Panc1 (cell line): ENCODE data around the gene HSPA2. TPM values are rescaled to one million over a fixed set of nuclear protein-coding genes. Genes with fewer than 3 reads are reported as not detected.

Source experiments
- ATAC-seq: fragments of 200-7000 bp; cut with Tn5 transposase; 2 replicates; pipeline ENCODE4 v1.9.1; 2020; ENCODE audit warnings: mild to moderate bottlenecking, moderate library complexity
- BruUV-seq: library from RNA; stranded (reverse); fragments of 400-500 nt; replicated peaks from 2 replicates; lab custom pipeline; 2021; lab: Mats Ljungman, UMichigan
- CTCF ChIA-PET: fragments of 300-600 bp; sonication (Branson Sonifier 250); formaldehyde crosslinking; loops from one replicate; lab custom pipeline; 2022; ENCODE audit warnings: antibody characterized with exemption; lab: Charles Lee
- POLR2A ChIA-PET: fragments of 300-600 bp; sonication (Branson Sonifier 250); formaldehyde crosslinking; loops from one replicate; lab custom pipeline; 2022; ENCODE audit warnings: antibody characterized with exemption; lab: Charles Lee
- DNase-seq: peaks from one replicate; pipeline ENCODE4 v3.0.0-alpha.2; 2010; ENCODE audit warnings: low read depth, low spot score
- H3K27ac ChIP-seq: 2 replicates; pipeline ENCODE4 v1.5.1; 2011; ENCODE audit warnings: mild to moderate bottlenecking, low read length, inconsistent platforms
- H3K27me3 ChIP-seq: fragments of 200-500 bp; sonication (Bioruptor generic); 2 replicates; pipeline ENCODE4 v1.6.0; 2014; ENCODE audit warnings: low read length, inconsistent platforms; ENCODE audit not compliant: control insufficient read depth, insufficient read depth
- H3K36me3 ChIP-seq: fragments of 200-500 bp; sonication (Bioruptor generic); 2 replicates; pipeline ENCODE4 v1.5.1; 2014; ENCODE audit warnings: inconsistent platforms, mild to moderate bottlenecking, low read length, moderate library complexity; ENCODE audit not compliant: control insufficient read depth, insufficient read depth
- H3K4me1 ChIP-seq: 2 replicates; pipeline ENCODE4 v1.5.1; 2011; ENCODE audit warnings: inconsistent platforms, mild to moderate bottlenecking, low read length, moderate library complexity; ENCODE audit not compliant: control insufficient read depth, insufficient read depth
- H3K4me3 ChIP-seq, 2 experiments: 2 replicates each; pipeline ENCODE4 v1.5.1; 2011 to 2012; ENCODE audit warnings: low read depth in 2 of 2, low read length in 2 of 2, mild to moderate bottlenecking in 2 of 2, inconsistent platforms in 1 of 2, moderate library complexity in 1 of 2
- H3K9me3 ChIP-seq: fragments of 200-500 bp; sonication (Bioruptor generic); 2 replicates; pipeline ENCODE4 v1.5.1; 2014; ENCODE audit warnings: low read depth, mild to moderate bottlenecking, inconsistent platforms, low read length, moderate library complexity; ENCODE audit not compliant: control insufficient read depth, insufficient read depth
- POLR2AphosphoS5 ChIP-seq: IDR thresholded peaks from 2 replicates; pipeline ENCODE4 v1.6.1; 2012; ENCODE audit warnings: mild to moderate bottlenecking, low read depth, low read length, moderate library complexity
- REST ChIP-seq, 2 experiments: IDR thresholded peaks; 2 replicates each; pipeline ENCODE4 v1.6.1; 2011 to 2012; ENCODE audit warnings: low read depth in 2 of 2, control low read depth in 1 of 2, low read length in 1 of 2, mild to moderate bottlenecking in 1 of 2, moderate library complexity in 1 of 2; ENCODE audit not compliant: insufficient read depth in 1 of 2
- SIN3A ChIP-seq: IDR thresholded peaks from 2 replicates; pipeline ENCODE4 v1.6.1; 2012; ENCODE audit warnings: low read depth, mild to moderate bottlenecking, low read length, moderate library complexity, borderline replicate concordance; ENCODE audit not compliant: insufficient read depth
- TCF7L2 ChIP-seq: IDR thresholded peaks from 2 replicates; pipeline ENCODE4 v1.6.1; 2011; ENCODE audit warnings: mild to moderate bottlenecking, low read depth, low read length, inconsistent platforms
- in situ Hi-C: cut with HindIII; loops from 2 replicates; pipeline ENCODE4 v1.10.0; 2016; ENCODE audit warnings: low sequenced_read_pairs, low pct_unique_long_range_greater_than_20kb
- intact Hi-C: fragments of 100-400 bp; cut with micrococcal nuclease; formaldehyde crosslinking; loops from one replicate; pipeline ENCODE4 v1.10.0; 2022; ENCODE audit not compliant: unreplicated experiment
- total RNA-seq: library from RNA; stranded (reverse); gene quantifications from one replicate; pipeline ENCODE4 v1.2.1, GENCODE V29; 2021; ENCODE audit not compliant: unreplicated experiment
- TF ChIP-seq, protein P1 (sequence below): fragments of 450-650 bp; IDR thresholded peaks from 2 replicates; pipeline ENCODE4 v1.5.1; 2017; ENCODE audit warnings: mild to moderate bottlenecking

The HSPA2 gene
- total RNA-seq, 1 experiment from 2014 or later: 7.7 TPM

GRCh38 chr14:64561631-64562030, 21.1 kb downstream of the HSPA2 start:
- no peaks in the 10 kb centered on the region for H3K9me3 ChIP-seq
- POLR2A ChIA-PET: no interaction called here
- no peaks in the 10 kb centered on the region; the same call in 1 of the 2 replicates for H3K4me1 ChIP-seq
- CTCF ChIA-PET: no interaction called here
- in situ Hi-C loops (no loop called here), intact Hi-C loops (no loop called here)
- no TSS peak for BruUV-seq
- H3K27me3 ChIP-seq: no peaks in the 10 kb centered on the region
- H3K36me3 ChIP-seq: no peaks in the 10 kb centered on the region
- ATAC-seq (no peak), DNase-seq (no peak)
- no peak overlapping the region for H3K4me3 ChIP-seq
- H3K27ac ChIP-seq: no peak overlapping the region
- TF ChIP-seq, protein P1, sequence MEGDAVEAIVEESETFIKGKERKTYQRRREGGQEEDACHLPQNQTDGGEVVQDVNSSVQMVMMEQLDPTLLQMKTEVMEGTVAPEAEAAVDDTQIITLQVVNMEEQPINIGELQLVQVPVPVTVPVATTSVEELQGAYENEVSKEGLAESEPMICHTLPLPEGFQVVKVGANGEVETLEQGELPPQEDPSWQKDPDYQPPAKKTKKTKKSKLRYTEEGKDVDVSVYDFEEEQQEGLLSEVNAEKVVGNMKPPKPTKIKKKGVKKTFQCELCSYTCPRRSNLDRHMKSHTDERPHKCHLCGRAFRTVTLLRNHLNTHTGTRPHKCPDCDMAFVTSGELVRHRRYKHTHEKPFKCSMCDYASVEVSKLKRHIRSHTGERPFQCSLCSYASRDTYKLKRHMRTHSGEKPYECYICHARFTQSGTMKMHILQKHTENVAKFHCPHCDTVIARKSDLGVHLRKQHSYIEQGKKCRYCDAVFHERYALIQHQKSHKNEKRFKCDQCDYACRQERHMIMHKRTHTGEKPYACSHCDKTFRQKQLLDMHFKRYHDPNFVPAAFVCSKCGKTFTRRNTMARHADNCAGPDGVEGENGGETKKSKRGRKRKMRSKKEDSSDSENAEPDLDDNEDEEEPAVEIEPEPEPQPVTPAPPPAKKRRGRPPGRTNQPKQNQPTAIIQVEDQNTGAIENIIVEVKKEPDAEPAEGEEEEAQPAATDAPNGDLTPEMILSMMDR: no peak
- TF ChIP-seq TCF7L2 (no peak), SIN3A (no peak), REST (IDR thresholded peaks at IDR 0.05; ENCODE audit: insufficient read depth in 1 of 2, low read depth in 2 of 2, low read length in 1 of 2) (no peak), POLR2AphosphoS5 (no peak)

DNA sequence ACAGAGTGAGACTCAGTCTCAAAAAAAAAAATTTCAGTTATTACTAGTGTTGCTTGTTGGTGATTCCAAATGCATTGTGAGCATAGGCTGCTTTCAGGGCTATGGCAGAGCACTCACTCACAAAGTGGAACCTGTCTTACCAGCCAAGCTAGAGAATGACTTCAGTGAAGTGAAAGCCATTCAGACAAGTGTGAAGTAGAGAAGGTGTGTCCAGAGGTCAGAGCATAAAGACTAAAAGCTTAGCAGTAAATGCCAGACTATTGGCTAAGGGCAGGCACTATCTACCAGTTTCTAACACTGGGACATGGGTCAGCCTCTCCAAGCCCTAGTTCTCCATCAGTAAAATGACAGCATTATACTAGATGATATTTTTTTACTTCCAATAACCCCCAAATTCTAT, 21.9 kb downstream of the HSPA2 start:
- CTCF ChIA-PET: no interaction called here
- DNase-seq (no peak), ATAC-seq (no peak)
- no peaks in the 10 kb centered on the region for H3K27me3 ChIP-seq
- POLR2A ChIA-PET: no interaction called here
- H3K9me3 ChIP-seq: no peaks in the 10 kb centered on the region
- BruUV-seq: no TSS peak
- TF ChIP-seq REST (IDR thresholded peaks at IDR 0.05; ENCODE audit: insufficient read depth in 1 of 2, low read depth in 2 of 2, low read length in 1 of 2) (no peak), SIN3A (no peak), POLR2AphosphoS5 (no peak), TCF7L2 (no peak)
- TF ChIP-seq, protein P1: no peak
- H3K4me1 ChIP-seq: no peaks in the 10 kb centered on the region; the same call in 1 of the 2 replicates
- no peaks in the 10 kb centered on the region for H3K36me3 ChIP-seq
- intact Hi-C loops (no loop called here), in situ Hi-C loops (no loop called here)
- H3K27ac ChIP-seq: no peak overlapping the region
- H3K4me3 ChIP-seq: no peak overlapping the region
